Eye (tissue), 1 donor: Measurements from ENCODE around the gene SCD.

Source experiments
- DNase-seq: peaks from one replicate; pipeline ENCODE4 v3.0.0-alpha.2; 2015

Gene SCD

DNA sequence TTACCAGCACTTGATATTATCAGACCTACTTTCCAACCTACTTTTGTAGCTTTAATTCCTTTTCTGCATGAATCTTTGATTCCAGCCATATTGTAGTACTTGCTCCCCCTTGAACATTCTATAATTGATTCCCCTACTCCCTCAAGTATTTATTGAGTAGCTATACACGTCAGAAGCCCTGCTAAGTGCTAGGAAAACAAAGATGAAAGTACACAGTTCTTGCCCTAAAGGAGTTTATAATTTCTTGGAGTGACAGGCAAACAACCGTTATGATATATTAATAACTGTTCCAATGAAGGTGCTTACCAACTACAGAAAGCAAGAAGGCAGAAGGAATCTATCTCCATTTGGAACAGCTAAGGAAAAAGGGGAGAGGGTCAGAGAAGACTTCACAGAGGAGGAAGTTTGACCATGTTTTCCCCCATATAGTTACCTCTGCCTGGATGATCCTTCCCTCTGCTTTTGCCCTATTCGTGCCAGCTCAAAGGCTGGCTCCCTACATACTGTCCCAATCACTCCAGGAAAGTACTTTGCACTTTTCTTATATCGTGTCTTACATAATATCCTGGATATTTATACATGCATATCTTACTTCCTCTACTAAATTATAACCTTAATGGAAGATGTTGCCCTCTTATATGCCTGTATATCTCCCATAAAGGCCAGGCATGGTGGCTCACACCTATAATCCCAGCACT, 54.7 kb downstream of the SCD start:
- no peak for DNase-seq

DNA sequence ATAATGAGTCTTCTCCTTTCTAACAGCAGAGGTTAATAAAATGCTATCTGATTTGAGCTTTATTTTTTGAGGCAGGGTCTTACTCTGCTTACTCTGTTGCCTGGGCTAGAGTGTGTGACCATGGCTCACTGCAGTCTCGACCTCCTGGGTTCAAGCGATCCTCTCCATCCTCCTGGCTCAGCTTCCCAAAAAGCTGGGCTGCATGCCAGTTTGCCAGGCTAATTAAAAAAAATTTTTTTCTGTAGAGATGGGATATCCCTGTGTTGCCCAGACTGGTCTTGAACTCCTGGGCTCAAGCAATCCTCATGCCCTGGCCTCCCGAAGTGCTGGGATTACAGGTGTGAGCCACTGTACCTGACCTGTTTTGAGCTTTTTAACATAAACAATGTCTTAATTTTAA, 56.7 kb downstream of the SCD start:
- no peak for DNase-seq

DNA sequence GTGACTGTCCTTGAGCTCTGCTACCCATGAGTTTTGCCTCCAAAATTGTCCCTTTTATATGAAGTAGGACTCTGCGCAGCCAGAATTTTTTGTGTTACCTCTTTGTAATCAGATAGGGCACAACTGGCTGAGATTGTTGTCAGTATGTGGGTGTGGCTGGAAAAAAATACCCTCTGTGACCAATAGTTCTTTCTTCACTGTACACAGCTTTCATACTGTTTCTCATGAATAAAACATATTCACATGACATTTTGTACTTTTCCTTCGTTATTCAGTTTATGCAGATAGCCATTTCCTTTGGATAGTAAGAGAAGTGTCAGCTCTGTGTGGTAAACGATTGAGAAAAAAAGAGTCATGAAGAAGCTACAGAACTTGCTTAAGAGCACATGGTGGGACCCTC, 66.1 kb downstream of the SCD start:
- no peak for DNase-seq
